SK-N-SH (cell line): ENCODE data around the gene SLC8A1.

Experiments
- EP300 ChIP-seq, 2 experiments: IDR thresholded peaks; 2 replicates each; pipeline versions ENCODE4 v1.4.0 to v1.6.1; 2012; ENCODE audit warnings: borderline replicate concordance in 1 of 2, low read depth in 1 of 2, low read length in 1 of 2
- EZH2phosphoT487 ChIP-seq: fragments of 200-600 bp; sonication (generic); IDR thresholded peaks from 2 replicates; pipeline ENCODE4 v1.6.1; 2017; ENCODE audit warnings: low read depth, mixed run types, mild to moderate bottlenecking, antibody characterized with exemption, moderate library complexity, borderline replicate concordance
- FOSL2 ChIP-seq: IDR thresholded peaks from 2 replicates; pipeline ENCODE4 v1.4.0; 2012; ENCODE audit warnings: low read depth, mild to moderate bottlenecking, moderate library complexity, borderline replicate concordance
- GABPA ChIP-seq: IDR thresholded peaks from 2 replicates; pipeline ENCODE4 v1.4.0; 2012; ENCODE audit warnings: low read depth, mild to moderate bottlenecking
- NFIC ChIP-seq: IDR thresholded peaks from 2 replicates; pipeline ENCODE4 v1.4.0; 2012; ENCODE audit warnings: borderline replicate concordance
- NRF1 ChIP-seq: IDR thresholded peaks from 2 replicates; pipeline ENCODE4 v1.6.1; 2012; ENCODE audit warnings: low read depth, mild to moderate bottlenecking, low read length
- POLR2AphosphoS5 ChIP-seq: IDR thresholded peaks from 2 replicates; pipeline ENCODE4 v1.6.1; 2012; ENCODE audit warnings: low read depth, low read length
- RAD21 ChIP-seq: IDR thresholded peaks from 2 replicates; pipeline ENCODE4 v1.6.1; 2012; ENCODE audit warnings: mild to moderate bottlenecking, low read length
- RCOR1 ChIP-seq: fragments of 150-350 bp; IDR thresholded peaks from 2 replicates; pipeline ENCODE4 v1.6.1; 2017; ENCODE audit warnings: antibody characterized with exemption, low read length
- TAF1 ChIP-seq: IDR thresholded peaks from 2 replicates; pipeline ENCODE4 v1.6.1; 2012; ENCODE audit warnings: low read depth, mild to moderate bottlenecking, low read length, moderate library complexity, borderline replicate concordance
- TEAD4 ChIP-seq: IDR thresholded peaks from 2 replicates; pipeline ENCODE4 v1.4.0; 2012; ENCODE audit warnings: mild to moderate bottlenecking, borderline replicate concordance; ENCODE audit not compliant: insufficient read depth
- TF ChIP-seq, protein P1 (sequence below): fragments of 200-600 bp; sonication (generic); IDR thresholded peaks from 2 replicates; pipeline ENCODE4 v1.6.1; 2017; ENCODE audit warnings: antibody characterized with exemption, mild to moderate bottlenecking, moderate library complexity
- TF ChIP-seq, protein P2 (sequence below): IDR thresholded peaks from 2 replicates; pipeline ENCODE4 v1.6.1; 2012; ENCODE audit warnings: mild to moderate bottlenecking, low read depth, low read length, moderate library complexity

DNA sequence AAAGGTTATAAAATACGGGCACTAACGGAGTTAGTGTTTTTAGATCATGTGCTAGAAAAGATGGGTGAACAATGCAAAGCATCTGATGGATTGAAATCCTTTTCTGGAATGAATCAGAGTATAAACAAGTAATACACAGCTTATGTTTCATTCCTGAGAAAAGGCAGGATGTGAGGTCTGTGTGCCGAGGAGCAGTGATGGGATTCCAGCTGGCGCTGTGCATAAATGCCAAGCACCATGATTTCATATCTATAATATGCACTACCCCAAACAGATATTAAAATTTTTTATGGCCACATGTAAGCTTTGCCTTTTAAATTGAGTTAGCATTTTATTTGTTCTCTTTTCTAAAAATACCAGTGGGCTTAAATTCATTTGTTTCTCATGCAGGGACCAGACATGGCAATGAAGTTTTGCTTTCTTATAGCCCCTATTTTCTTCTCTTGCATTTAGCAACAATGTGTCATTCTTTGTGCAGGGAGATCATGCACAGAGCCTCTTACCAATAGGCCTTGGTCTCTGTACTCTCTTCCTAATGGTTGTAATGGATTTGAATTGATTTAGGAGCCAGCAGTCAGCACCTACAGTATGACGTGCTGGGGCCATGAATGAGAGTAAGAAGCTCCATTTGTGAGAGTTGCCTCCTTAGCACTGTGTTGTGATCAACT, 323.9 kb downstream of the SLC8A1 start:
- TF ChIP-seq NFIC (peak; percentile 72; the same call in 1 of the 2 replicates), FOSL2 (peak; percentile 75; the same call in 1 of the 2 replicates), POLR2AphosphoS5 (peak; percentile 71; the same call in 1 of the 2 replicates), EP300 (IDR thresholded peaks at IDR 0.05; ENCODE audit: borderline replicate concordance in 1 of 2, low read depth in 1 of 2, low read length in 1 of 2) (peak in 1 of 2 experiments; percentile 73; a peak in 1 of 4 replicates), EZH2phosphoT487 (no peak), RAD21 (no peak), GABPA (no peak), TEAD4 (no peak; the same call in 1 of the 2 replicates), TAF1 (no peak), NRF1 (no peak), RCOR1 (no peak)
- TF ChIP-seq, protein P1, sequence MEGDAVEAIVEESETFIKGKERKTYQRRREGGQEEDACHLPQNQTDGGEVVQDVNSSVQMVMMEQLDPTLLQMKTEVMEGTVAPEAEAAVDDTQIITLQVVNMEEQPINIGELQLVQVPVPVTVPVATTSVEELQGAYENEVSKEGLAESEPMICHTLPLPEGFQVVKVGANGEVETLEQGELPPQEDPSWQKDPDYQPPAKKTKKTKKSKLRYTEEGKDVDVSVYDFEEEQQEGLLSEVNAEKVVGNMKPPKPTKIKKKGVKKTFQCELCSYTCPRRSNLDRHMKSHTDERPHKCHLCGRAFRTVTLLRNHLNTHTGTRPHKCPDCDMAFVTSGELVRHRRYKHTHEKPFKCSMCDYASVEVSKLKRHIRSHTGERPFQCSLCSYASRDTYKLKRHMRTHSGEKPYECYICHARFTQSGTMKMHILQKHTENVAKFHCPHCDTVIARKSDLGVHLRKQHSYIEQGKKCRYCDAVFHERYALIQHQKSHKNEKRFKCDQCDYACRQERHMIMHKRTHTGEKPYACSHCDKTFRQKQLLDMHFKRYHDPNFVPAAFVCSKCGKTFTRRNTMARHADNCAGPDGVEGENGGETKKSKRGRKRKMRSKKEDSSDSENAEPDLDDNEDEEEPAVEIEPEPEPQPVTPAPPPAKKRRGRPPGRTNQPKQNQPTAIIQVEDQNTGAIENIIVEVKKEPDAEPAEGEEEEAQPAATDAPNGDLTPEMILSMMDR: no peak
- TF ChIP-seq, protein P2, sequence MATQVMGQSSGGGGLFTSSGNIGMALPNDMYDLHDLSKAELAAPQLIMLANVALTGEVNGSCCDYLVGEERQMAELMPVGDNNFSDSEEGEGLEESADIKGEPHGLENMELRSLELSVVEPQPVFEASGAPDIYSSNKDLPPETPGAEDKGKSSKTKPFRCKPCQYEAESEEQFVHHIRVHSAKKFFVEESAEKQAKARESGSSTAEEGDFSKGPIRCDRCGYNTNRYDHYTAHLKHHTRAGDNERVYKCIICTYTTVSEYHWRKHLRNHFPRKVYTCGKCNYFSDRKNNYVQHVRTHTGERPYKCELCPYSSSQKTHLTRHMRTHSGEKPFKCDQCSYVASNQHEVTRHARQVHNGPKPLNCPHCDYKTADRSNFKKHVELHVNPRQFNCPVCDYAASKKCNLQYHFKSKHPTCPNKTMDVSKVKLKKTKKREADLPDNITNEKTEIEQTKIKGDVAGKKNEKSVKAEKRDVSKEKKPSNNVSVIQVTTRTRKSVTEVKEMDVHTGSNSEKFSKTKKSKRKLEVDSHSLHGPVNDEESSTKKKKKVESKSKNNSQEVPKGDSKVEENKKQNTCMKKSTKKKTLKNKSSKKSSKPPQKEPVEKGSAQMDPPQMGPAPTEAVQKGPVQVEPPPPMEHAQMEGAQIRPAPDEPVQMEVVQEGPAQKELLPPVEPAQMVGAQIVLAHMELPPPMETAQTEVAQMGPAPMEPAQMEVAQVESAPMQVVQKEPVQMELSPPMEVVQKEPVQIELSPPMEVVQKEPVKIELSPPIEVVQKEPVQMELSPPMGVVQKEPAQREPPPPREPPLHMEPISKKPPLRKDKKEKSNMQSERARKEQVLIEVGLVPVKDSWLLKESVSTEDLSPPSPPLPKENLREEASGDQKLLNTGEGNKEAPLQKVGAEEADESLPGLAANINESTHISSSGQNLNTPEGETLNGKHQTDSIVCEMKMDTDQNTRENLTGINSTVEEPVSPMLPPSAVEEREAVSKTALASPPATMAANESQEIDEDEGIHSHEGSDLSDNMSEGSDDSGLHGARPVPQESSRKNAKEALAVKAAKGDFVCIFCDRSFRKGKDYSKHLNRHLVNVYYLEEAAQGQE: no peak
